ENCODE data around the gene LIPC.

GRCh38 chr15:58436552-58436951 lies 4.8 kb downstream of the LIPC start:
- TF ChIP-seq, protein P1, sequence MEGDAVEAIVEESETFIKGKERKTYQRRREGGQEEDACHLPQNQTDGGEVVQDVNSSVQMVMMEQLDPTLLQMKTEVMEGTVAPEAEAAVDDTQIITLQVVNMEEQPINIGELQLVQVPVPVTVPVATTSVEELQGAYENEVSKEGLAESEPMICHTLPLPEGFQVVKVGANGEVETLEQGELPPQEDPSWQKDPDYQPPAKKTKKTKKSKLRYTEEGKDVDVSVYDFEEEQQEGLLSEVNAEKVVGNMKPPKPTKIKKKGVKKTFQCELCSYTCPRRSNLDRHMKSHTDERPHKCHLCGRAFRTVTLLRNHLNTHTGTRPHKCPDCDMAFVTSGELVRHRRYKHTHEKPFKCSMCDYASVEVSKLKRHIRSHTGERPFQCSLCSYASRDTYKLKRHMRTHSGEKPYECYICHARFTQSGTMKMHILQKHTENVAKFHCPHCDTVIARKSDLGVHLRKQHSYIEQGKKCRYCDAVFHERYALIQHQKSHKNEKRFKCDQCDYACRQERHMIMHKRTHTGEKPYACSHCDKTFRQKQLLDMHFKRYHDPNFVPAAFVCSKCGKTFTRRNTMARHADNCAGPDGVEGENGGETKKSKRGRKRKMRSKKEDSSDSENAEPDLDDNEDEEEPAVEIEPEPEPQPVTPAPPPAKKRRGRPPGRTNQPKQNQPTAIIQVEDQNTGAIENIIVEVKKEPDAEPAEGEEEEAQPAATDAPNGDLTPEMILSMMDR (IDR thresholded peaks at IDR 0.05) = no peak
- TF ChIP-seq EP300 (IDR thresholded peaks at IDR 0.05) (no peak), POLR2AphosphoS5 (IDR thresholded peaks at IDR 0.05) (no peak)

All from stomach (tissue), 4 donors.